Measurements from ENCODE around the gene MMADHC.

MMADHC gene

GRCh38 chr2:149544692-149545091 lies 42.9 kb downstream of the MMADHC start:
- DNase-seq, result no peak

GRCh38 chr2:149543845-149544244 lies 43.7 kb downstream of the MMADHC start:
- DNase-seq, result no peak

DNA sequence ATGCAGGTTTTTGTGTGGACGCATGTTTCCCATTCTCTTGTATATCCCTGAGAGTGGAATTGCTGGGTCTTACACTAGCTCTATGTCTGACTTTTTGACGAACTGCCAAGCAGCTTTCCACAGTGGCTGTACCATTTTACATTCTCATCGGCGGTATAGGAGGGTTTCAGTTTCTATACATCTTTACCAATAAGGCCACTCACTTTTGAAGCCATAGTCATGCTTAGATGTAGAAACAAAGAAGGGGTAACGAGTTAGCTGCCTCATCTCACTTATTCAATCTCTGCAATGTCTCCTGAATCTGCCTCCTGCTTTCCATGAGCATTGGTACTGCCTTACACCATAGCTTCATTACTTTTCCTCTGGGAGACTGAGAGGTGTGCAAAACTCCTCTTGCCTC lies 47.4 kb downstream of the MMADHC start:
- no peak for DNase-seq

GRCh38 chr2:149538138-149538833 lies 49.3 kb downstream of the MMADHC start:
- DNase-seq, result no peak

GRCh38 chr2:149537092-149537726 lies 50.4 kb downstream of the MMADHC start:
- no peak for DNase-seq

- DNase-seq, result no peak
Observed at GRCh38 chr2:149536649-149537048, 50.9 kb downstream of the MMADHC start.

- no peak for DNase-seq
Observed at GRCh38 chr2:149534674-149535073, 52.9 kb downstream of the MMADHC start.

DNA sequence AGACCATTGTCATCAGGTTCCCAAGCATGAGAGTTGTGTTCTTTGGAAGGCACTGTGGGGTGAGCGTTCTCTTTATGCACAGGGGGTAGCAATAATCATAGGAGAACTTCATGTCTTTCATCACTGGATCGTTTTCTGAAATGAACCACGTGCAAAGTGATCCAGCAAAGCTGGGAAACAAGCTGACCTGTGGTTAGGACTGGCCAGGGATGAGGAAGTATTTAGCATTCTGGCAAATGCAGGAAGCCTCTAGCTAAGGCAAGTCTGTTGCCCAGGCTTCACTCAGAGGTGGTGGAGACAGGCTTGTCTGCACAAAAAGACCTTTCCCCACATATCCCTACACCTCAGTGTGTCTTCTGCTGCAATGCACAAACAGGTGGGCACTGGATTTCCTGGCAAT lies 58.6 kb downstream of the MMADHC start:
- DNase-seq, result no peak

DNA sequence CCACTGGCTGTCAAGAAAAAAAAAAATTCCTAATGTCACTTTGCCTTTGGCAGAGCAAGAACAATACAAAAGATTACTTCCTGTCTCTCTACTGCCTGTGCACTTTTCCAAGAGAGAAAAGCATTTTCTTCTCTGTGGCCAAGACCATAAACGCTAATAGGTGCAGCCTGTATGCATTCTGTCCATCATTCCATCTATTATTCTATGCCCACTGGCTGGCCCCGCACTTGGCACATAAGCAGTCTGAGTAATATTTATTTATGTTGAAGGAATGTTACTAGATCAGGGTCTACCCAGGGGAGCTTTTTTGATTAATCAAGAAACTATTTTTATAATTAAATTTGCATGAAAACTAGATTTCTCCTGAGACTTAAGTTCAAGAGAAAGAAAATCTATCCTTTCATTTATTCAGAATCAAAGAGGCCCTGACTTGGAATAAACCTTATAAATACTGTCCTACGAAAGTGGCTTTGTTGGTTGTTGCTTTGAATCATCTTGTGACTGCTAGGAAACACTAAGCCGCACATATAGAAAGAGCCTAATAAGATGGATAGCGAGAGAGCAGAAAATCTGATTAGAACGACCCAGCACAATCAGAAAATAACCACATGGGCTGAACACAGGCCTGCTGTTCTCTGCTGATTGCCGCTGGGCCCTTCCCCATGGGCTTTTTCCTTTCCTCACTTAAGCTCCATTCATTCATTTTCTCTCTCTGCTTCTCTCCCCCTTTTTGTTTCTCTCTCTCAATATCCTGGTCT lies 59.4 kb downstream of the MMADHC start:
- no peak for DNase-seq

- DNase-seq, result no peak
Observed at GRCh38 chr2:149526689-149527088, 60.9 kb downstream of the MMADHC start.

DNA sequence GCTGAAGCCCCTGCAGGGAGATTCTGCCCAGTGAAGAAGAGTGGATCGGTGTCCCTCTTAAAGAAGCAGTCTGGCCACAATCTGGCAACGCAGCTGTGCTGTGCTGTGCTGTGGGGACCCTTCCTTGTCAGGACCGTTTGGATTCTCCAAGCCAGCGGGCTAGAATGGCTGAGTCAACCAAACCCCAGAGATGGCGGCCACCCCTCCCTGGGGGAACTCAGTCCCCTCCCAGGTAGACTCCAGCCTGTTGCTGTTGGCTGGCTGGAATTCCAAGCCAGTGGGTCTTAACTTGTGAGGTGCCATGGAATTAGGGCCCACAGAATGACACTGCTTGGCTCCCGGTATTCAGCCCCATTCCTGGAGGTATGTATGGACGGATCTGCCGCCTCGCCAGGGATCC lies 62.3 kb downstream of the MMADHC start:
- DNase-seq, result no peak
